SKM-1 treated with dmso at 0.1 percent for 144 hours (cell line): ENCODE measurements around the gene CENPQ.
A peak's percentile ranks its signal among the peaks of the same experiment; 100 is the strongest.
"Not testable (repeated sequence)": the region's sequence is repeated elsewhere in the genome, so short reads cannot be mapped to it uniquely, and the experiment has no call there.

ENCODE experiments used
- DNase-seq: peaks from one replicate; lab custom pipeline; 2025; ENCODE audit not compliant: unreplicated experiment; lab: John Stamatoyannopoulos, UW

CENPQ gene, protein sequence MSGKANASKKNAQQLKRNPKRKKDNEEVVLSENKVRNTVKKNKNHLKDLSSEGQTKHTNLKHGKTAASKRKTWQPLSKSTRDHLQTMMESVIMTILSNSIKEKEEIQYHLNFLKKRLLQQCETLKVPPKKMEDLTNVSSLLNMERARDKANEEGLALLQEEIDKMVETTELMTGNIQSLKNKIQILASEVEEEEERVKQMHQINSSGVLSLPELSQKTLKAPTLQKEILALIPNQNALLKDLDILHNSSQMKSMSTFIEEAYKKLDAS

DNA sequence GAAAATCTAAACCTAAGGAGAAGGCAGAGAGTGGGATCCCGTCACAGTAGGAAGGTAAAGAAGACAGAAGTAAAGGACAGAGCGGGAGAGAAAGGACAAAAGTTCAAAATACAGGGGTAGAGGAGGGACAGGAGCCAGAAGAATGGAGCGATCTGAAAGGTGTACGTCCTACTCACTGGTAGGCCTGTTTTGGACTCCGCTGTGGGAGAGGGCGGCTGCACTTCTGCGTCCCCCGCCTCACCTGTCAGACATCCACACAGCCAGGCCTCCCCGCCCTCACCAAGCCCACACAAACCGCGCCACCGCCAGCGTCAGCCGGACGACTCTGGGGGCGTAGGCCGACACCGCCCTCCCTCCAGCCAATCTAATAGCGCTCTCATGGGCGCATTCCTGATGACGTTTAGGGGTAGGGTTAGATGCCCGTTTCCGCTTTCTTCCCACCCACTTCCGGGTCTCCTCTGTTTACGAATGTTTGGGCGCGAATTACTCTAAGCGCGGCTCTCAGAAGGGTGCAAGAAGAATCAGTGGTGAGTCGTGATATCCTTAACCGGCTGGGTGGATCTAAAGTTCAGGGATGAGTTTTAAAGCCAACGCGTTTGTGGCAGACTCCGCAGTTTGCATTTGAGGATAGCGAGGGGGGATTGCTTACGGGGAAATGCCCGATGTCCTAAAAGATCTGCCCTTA lies at the start of gene CENPQ, which contains the start of gene MMUT:
Gene CENPQ (plus strand): TSS at position 444 of the 685 bp plus-strand sequence. CDS start 6,807 bp downstream, outside the sequence.
Gene MMUT (minus strand): TSS at position 327 of the 685 bp plus-strand sequence. CDS start 3,787 bp downstream, outside the sequence.
- DNase-seq = peak; percentile 94

DNA sequence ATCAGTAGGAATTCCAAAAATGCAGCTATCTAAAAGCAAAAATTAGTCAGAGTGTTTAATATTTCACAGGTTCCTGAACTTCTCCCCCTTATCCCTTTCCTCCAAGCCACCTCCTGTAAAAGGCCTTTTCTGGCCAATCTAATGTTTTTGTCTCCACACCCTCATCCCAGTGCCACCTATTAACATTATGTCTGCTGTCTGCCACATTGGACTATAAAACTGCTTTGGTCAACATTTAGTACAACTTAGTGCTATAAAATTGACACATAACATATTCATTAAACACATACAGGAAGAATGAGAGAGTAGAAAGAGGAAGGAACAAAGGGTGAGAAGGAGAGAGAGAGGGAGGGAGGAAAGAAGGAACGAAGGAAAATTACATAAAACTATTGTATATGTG lies 47.8 kb upstream of the CENPQ start:
- DNase-seq = no peak

DNA sequence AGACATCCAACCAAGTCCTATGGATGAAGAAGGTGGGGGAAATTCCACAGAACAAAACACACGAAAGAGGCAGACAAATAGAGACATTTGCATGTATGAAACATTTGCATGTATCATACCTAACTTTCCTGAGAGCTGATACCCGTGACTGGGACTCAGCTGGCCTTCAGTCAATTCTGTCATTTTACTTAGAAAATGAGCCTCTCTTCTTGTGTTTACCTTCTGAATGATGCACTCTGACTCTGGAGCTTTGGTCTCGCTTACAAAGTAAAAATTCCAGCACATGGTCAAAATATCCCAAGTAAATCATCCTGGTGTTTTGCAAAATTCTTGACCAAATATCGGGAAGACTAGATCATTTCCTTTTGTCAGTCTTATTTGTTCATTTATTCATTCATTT lies 47.0 kb upstream of the CENPQ start:
- no peak for DNase-seq

- no peak for DNase-seq
Observed at GRCh38 chr6:49423817-49424216, 39.4 kb upstream of the CENPQ start.

DNA sequence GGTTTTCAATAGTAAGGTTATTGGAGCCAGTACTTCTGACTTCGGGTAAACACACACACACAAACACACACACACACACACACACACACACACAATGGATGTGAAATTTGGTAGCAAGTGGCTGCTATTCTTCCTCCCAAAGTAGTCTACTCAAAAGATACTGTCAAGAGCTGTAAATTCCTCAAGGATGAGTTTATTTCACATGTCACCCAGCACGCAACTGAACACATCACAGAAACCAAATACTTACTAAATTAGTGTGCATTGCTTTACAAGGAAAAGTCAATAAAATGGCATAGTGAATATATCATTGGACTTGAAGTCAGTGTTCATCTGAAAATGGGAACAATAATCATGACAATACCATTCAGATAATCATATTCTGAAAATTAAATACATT lies 33.0 kb upstream of the CENPQ start:
- no peak for DNase-seq

DNA sequence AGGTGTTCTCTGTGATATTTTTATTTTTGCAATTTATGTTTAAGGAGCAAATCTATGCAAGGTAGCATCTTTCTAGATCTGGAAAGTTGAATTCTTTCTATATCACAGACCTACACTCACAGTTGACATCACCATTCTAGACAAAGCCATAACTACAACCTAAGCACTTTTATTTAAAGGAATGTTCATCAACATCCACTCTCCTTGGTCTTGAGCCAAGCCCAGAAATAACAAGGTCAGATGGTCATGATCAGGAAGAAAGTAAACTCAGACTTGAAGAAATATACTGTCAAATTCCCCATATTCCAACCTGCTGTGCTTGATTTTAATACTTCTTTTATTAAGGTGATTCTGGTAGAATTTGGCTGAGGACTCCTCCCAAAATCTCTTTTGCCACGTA lies 32.3 kb upstream of the CENPQ start:
- no peak for DNase-seq

GRCh38 chr6:49453221-49453620 lies 9.9 kb upstream of the CENPQ start:
- DNase-seq = no peak

DNA sequence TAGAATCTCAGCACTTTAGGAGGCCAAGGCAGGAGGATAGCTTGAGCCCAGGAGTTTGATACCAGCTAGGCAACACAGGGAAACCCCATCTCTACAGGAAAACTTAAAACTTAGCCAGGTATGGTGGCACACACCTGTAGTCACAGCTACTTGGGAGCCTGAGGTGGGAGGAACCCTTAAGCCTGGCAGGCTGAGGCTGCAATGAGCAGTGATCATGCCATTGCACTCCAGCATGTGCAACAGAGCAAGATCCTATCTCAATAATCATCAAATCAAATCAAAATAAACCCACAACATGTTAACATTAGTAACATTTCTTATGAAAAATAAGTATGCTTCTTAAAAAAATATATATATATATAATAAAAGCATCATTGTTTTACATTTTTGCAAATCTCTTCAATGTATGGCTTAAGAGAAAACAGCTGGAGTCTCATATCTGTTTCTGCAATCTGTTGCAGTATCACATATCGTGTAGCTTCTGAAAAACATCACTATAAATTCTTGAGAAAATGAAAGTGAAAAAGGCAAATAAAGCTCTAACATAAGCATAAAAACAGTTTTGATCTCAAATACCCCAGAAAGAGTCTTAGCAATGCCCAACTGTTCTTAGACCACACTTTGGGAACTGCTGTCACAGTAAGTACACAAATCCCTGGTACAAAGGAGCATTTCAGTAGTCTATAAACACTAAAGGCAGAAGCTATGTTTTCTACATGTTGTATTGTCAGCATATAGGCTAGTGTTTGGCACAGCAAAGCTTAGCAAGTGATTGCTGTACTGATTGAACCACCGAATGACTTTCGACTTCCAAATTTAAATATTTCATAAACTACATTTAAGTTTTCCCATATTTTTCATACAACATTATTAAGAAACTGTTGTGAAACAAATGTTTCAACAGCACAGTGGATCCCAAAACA lies 8.1 kb upstream of the CENPQ start:
- DNase-seq = no peak

DNA sequence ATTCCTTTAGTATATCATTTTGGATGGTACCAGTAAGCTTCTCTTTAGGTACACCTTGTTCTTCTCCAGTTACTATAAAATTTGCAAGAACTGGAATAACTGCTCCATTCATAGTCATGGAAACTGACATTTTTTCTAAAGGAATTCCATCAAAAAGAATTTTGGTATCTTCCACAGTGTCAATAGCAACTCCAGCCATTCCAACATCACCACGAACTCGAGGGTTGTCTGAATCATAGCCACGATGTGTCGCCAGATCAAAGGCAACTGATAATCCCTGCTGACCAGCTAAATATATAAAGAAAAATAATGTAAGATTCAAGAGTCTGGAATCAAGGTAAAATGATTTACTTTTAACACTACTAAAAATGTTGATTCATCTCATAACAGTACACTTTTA lies 5.4 kb upstream of the CENPQ start:
- DNase-seq = no peak

- no peak for DNase-seq
Observed at GRCh38 chr6:49462071-49462470, 1.1 kb upstream of the CENPQ start.

DNA sequence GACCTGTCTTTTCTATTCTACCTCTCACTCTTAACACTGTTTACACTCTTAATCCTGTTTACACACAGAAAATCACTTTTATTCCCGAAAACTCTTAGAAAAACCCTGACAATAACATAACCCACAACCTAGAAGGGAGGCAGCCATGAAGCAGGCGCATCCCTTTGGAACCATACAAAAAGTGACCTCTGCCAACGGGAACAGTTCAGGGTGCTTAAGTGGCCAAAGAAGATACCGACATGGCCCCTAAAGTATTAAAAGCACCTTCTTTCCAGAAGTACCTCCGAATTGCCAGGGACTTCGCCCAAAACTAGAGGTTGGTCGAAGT lies 607 bp upstream of the CENPQ start:
- DNase-seq = no peak

DNA sequence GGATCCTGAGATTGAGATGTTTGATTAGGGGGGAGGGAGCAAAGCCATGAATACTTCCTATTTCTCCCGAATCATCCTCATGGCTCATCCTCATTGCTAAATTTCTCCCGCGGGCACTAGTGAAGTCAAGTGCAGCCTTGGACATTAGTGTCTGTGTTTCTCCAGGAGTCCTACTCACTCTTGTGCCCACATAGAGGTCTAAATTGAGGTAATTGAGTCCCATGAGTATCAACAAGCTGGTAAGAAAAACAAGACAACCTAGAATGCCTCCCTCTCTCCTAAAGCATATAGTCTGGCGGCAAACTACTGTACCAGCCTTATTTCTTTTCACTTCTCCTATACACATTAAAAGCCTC lies 420 bp downstream of the CENPQ start:
- no peak for DNase-seq

DNA sequence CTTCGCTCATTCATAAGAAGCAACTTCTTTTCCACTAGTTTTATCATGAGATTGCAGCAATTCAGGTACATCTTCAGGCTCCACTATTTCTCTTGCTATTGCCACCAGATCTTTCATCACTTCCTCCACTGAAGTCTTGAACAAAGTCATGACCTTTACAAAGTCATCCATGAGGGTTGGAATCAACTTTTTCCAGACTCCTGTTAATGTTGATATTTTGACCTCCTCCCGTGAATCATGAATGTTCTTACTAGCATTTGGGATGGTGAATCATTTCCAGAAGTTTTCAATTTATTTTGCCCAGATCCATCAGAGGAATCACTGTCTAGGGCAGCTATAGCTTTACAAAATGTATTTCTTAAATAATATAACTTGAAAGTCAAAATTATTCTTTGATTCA lies 1.5 kb downstream of the CENPQ start:
- no peak for DNase-seq

- DNase-seq = no peak
Observed at GRCh38 chr6:49468042-49468441, 4.9 kb downstream of the CENPQ start.

GRCh38 chr6:49476564-49476963 lies 13.4 kb downstream of the CENPQ start:
- not testable (repeated sequence) for DNase-seq

DNA sequence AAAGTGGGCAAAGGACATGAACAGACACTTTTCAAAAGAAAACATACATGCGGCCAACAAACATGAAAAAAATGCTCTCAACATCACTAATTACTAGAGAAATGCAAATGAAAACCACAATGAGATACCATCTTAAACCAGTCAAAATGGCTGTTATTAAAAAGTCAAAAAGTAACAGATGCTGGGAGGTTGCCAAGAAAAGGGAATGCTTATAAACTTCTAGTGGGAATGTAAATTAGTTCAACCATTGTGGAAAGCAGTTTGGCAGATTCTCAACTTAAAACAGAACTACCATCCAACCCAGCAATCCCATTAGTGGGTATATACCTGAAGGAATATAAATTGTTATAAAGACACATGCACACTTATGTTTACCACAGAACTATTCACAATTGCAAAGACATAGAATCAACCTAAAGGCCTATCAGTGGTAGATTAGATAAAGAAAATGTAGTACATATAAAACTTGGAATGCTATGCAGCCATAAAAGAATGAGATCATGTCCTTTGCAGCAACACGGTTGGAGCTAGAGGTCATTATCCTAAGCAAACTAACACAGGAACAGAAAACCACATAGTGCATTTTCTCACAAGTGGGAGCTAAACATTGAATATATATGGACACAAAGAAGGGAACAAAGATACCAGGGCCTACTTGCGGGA lies 16.3 kb downstream of the CENPQ start:
- DNase-seq = no peak

DNA sequence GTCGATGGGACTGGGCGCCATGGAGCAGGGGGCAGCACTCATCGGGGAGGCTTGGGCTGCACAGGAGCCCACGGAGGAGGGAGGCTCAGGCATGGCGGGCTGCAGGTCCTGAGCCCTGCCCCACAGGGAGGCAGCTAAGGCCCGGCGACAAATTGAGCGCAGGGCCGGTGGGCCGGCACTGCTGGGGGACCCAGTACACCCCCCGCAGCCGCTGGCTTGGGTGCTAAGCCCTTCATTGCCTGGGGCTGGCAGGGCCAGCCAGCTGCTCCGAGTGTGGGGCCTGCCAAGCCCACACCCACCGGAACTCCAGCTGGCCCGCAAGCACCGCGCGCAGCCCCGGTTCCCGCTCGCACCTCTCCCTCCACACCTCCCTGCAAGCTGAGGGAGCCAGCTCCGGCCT lies 18.7 kb downstream of the CENPQ start:
- DNase-seq = not testable (repeated sequence)

DNA sequence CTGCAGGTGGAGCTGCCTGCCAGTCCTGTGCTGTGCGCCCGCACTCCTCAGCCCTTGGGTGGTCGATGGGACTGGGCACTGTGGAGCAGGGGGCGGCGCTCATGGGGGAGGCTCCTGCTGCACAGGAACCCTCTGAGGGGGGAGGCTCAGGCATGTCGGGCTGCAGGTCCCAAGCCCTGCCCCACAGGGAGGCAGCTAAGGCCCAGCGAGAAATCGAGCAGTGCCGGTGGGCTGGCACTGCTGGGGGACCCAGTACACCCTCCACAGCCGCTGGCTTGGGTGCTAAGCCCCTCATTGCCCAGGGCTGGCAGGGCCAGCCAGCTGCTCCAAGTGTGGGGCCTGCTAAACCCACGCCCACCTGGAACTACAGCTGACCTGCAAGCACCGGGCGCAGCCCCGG lies 20.2 kb downstream of the CENPQ start:
- not testable (repeated sequence) for DNase-seq

DNA sequence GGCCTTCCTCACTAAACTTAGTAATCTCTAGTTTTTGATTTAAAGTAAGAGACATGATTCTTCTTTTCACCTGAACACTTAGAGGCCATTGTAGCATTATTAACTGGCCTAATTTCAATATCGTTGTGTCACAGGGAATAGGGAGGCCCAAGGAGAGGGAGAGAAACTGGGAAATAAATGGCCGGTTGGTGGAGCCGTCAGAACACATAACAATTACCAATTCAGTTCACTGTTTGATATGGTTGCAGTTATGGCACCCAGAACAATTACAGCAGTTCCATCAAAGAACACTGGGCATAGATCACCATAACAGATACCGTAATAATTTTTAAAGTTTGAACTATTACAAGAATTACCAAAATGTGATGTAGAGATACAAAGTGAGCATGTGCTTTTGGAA lies 27.5 kb downstream of the CENPQ start:
- no peak for DNase-seq

DNA sequence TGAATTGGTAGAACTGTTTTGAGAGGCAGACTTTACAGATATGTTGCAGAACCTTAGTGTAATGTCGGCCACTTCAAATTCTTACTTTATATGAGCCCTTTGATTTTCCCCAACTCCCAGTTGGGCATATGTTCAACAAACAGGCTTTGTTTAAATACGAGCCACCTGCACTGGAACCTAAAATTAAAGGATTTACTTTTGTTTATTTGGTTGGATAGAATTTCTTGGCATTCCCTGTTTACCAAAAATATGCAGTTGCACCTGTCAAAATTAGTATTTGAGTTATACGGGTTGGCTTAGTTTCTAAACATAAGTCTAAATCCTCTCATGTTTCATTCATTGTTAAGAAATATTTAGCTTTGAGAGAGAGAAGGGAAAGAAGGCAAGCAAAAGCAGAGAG lies 34.1 kb downstream of the CENPQ start:
- DNase-seq = no peak

GRCh38 chr6:49499126-49499525 lies 36.0 kb downstream of the CENPQ start:
- DNase-seq = no peak
